CD14-positive monocyte (primary cell): ENCODE measurements around the gene OVOL2. TPM values are rescaled to one million over a fixed set of nuclear protein-coding genes. Genes with fewer than 3 reads are reported as not detected.

Experiments
- DNase-seq, 3 donors: peaks; one replicate each; pipeline ENCODE4 v3.0.0-alpha.2; 2011 to 2022
- H2AFZ ChIP-seq: 2 replicates; pipeline ENCODE4 v1.6.0; 2012; ENCODE audit warnings: mild to moderate bottlenecking, low read depth, low read length, inconsistent platforms; ENCODE audit not compliant: insufficient read depth, poor library complexity, severe bottlenecking
- H3K27ac ChIP-seq, 2 donors: 1 replicate in 1 of 2; 2 replicates in 1 of 2; pipeline ENCODE4 v1.5.1; 2012 to 2013; ENCODE audit warnings: low read length in 2 of 2, control low read depth in 1 of 2, inconsistent platforms in 1 of 2, low read depth in 1 of 2, mild to moderate bottlenecking in 1 of 2
- H3K27me3 ChIP-seq, 2 donors: one replicate each; pipeline versions ENCODE4 v1.6.0 to v1.6.1; 2011 to 2013; ENCODE audit warnings: low read length in 2 of 2; ENCODE audit not compliant: control insufficient read depth in 2 of 2, insufficient read depth in 2 of 2
- H3K36me3 ChIP-seq, 2 donors: replicated peaks in 1 of 2; 1 replicate in 1 of 2; 2 replicates in 1 of 2; pipeline versions ENCODE4 v1.5.1 to v1.6.1; 2012 to 2013; ENCODE audit warnings: low read length in 2 of 2, control low read depth in 1 of 2, inconsistent platforms in 1 of 2, mild to moderate bottlenecking in 1 of 2; ENCODE audit not compliant: insufficient read depth in 2 of 2, control insufficient read depth in 1 of 2
- H3K4me1 ChIP-seq, 2 donors: 1 replicate in 1 of 2; 2 replicates in 1 of 2; pipeline versions ENCODE4 v1.5.1 to v1.6.1; 2012 to 2013; ENCODE audit warnings: low read length in 2 of 2, control low read depth in 1 of 2, inconsistent platforms in 1 of 2, mild to moderate bottlenecking in 1 of 2, moderate library complexity in 1 of 2; ENCODE audit not compliant: insufficient read depth in 2 of 2, control insufficient read depth in 1 of 2
- H3K4me2 ChIP-seq: replicated peaks from 2 replicates; pipeline ENCODE3; 2012; ENCODE audit warnings: low read length, moderate library complexity, mild to moderate bottlenecking; ENCODE audit not compliant: poor library complexity, severe bottlenecking; ENCODE audit errors: extremely low read depth
- H3K4me3 ChIP-seq, 3 experiments: fragments of 200-600 bp in 1 of 3; sonication (generic) in 1 of 3; replicated peaks in 1 of 3; 1 replicate in 2 of 3; 2 replicates in 1 of 3; pipeline ENCODE4 v1.5.1; 2011 to 2013; ENCODE audit warnings: low read length in 3 of 3, mild to moderate bottlenecking in 3 of 3, control low read depth in 2 of 3, low read depth in 2 of 3, inconsistent platforms in 1 of 3, moderate library complexity in 1 of 3
- H3K79me2 ChIP-seq: 2 replicates; pipeline ENCODE4 v1.6.0; 2012; ENCODE audit warnings: mild to moderate bottlenecking, control low read depth, inconsistent platforms, low read length, moderate library complexity; ENCODE audit not compliant: insufficient read depth
- H3K9ac ChIP-seq: 2 replicates; pipeline ENCODE4 v1.6.0; 2017; ENCODE audit warnings: low read length, mild to moderate bottlenecking; ENCODE audit not compliant: insufficient read depth, poor library complexity, severe bottlenecking
- H3K9me3 ChIP-seq, 2 donors: replicated peaks in 1 of 2; 1 replicate in 1 of 2; 2 replicates in 1 of 2; pipeline versions ENCODE4 v1.5.1 to v1.6.1; 2012 to 2013; ENCODE audit warnings: low read length in 2 of 2, control low read depth in 1 of 2; ENCODE audit not compliant: control insufficient read depth in 1 of 2, insufficient read depth in 1 of 2
- H4K20me1 ChIP-seq: 2 replicates; pipeline ENCODE4 v1.6.0; 2012; ENCODE audit warnings: mild to moderate bottlenecking, low read length, control low read depth, moderate library complexity; ENCODE audit not compliant: insufficient read depth
- H3K27ac Mint-ChIP-seq, 7 donors: one replicate each; pipeline ENCODE4 v1.8.0; 2020; ENCODE audit warnings: mild to moderate bottlenecking in 7 of 7, mixed read lengths in 7 of 7, moderate library complexity in 6 of 7, inconsistent platforms in 2 of 7
- H3K27me3 Mint-ChIP-seq, 3 donors: one replicate each; pipeline ENCODE4 v1.8.0; 2021 to 2022; ENCODE audit warnings: low read depth in 3 of 3, mild to moderate bottlenecking in 3 of 3, mixed read lengths in 3 of 3, moderate library complexity in 3 of 3, inconsistent platforms in 1 of 3
- H3K36me3 Mint-ChIP-seq, 2 donors: one replicate each; pipeline ENCODE4 v1.8.0; 2020; ENCODE audit warnings: mixed read lengths in 2 of 2, inconsistent platforms in 1 of 2, mild to moderate bottlenecking in 1 of 2
- H3K4me1 Mint-ChIP-seq: one replicate; pipeline ENCODE4 v1.8.0; 2020; ENCODE audit warnings: mild to moderate bottlenecking, mixed read lengths
- H3K4me3 Mint-ChIP-seq, 2 donors: one replicate each; pipeline ENCODE4 v1.8.0; 2020; ENCODE audit warnings: mild to moderate bottlenecking in 2 of 2, mixed read lengths in 2 of 2, moderate library complexity in 1 of 2
- H3K9me3 Mint-ChIP-seq, 7 donors: one replicate each; pipeline ENCODE4 v1.8.0; 2020 to 2022; ENCODE audit warnings: mixed read lengths in 7 of 7, mild to moderate bottlenecking in 6 of 7, moderate library complexity in 6 of 7, inconsistent platforms in 2 of 7
- CTCF ChIP-seq: fragments of 200-600 bp; IDR thresholded peaks from one replicate; pipeline ENCODE4 v1.8.0; 2022; ENCODE audit warnings: antibody characterized with exemption, mild to moderate bottlenecking
- WGBS: methylation state at CpG from one replicate; pipeline ENCODE4 v1.1.5; 2013; ENCODE audit warnings: missing lambda C conversion rate; ENCODE audit not compliant: insufficient coverage; 5-methylcytosine and 5-hydroxymethylcytosine counted together
- intact Hi-C, 2 donors: fragments of 100-400 bp; cut with micrococcal nuclease; formaldehyde crosslinking; loops; one replicate each; pipeline versions ENCODE4 v1.15.0 to v1.15.1; 2023
- polyA plus RNA-seq, 3 donors: library from polyadenylated mRNA; depleted of rRNA in 1 of 3; unstranded in 2 of 3; stranded (reverse) in 1 of 3; fragments of 300-500 nt in 2 of 3; fragments of >200 nt in 1 of 3; fragmentation: Illumina TruSeq in 2 of 3; gene quantifications; 1 replicate in 2 of 3; 2 replicates in 1 of 3; pipeline ENCODE4 v1.2.3, GENCODE V29; 2012 to 2021

OVOL2 gene
- polyA plus RNA-seq, 3 donors: not detected

- H3K4me3 Mint-ChIP-seq: no peak overlapping the region
These were observed 44.8 kb downstream of the OVOL2 start for GRCh38 chr20:18012901-18013300.

GRCh38 chr20:18011951-18012645 is 45.6 kb downstream of the OVOL2 start:
- Histone ChIP-seq H3K79me2 (no peaks in the 10 kb centered on the region), H3K36me3 (no peaks in the 10 kb centered on the region), H3K4me1 (no peaks in the 10 kb centered on the region), H3K4me3 (no peak overlapping the region), H3K4me2 (no peak overlapping the region), H2AFZ (no peak overlapping the region), H3K27ac (no peak overlapping the region), H3K9ac (no peak overlapping the region), H3K9me3 (no peaks in the 10 kb centered on the region), H4K20me1 (no peaks in the 10 kb centered on the region), H3K27me3 (no peaks in the 10 kb centered on the region)
- no peak for DNase-seq
- H3K27ac Mint-ChIP-seq: peak overlapping the region in 1 of 7 donors; percentile 18
- H3K4me1 Mint-ChIP-seq: peaks cover 5% of the 10 kb centered on the region
- no peak for TF ChIP-seq CTCF
- intact Hi-C loops: no loop called here
- peaks cover 0 to 1% (median 0%) of the 10 kb centered on the region in 7 donors for H3K9me3 Mint-ChIP-seq
- H3K36me3 Mint-ChIP-seq: no peaks in the 10 kb centered on the region
- no peaks in the 10 kb centered on the region for H3K27me3 Mint-ChIP-seq
- WGBS: 77% methylated on average over 4 of the region's 21 CpGs
- H3K4me3 Mint-ChIP-seq: no peak overlapping the region

More at GRCh38 chr20:18012901-18013300, 44.8 kb downstream of the OVOL2 start:
- H3K36me3 Mint-ChIP-seq: no peaks in the 10 kb centered on the region
- H3K9me3 ChIP-seq: no peaks in the 10 kb centered on the region
- no CpG with 5 or more reads among the region's 2 CpGs for WGBS
- H3K9me3 Mint-ChIP-seq: peaks cover 0 to 1% (median 0%) of the 10 kb centered on the region in 7 donors
- H3K27me3 ChIP-seq: no peaks in the 10 kb centered on the region
- no peak for TF ChIP-seq CTCF
- no peak overlapping the region for H3K27ac ChIP-seq
- no peak overlapping the region for H2AFZ ChIP-seq
- H4K20me1 ChIP-seq: no peaks in the 10 kb centered on the region
- H3K4me1 Mint-ChIP-seq: peaks cover 2% of the 10 kb centered on the region
- H3K27me3 Mint-ChIP-seq: no peaks in the 10 kb centered on the region
- H3K79me2 ChIP-seq: no peaks in the 10 kb centered on the region
- H3K4me3 ChIP-seq: no peak overlapping the region
- no peaks in the 10 kb centered on the region for H3K36me3 ChIP-seq
- intact Hi-C loops: no loop called here
- no peak overlapping the region for H3K4me2 ChIP-seq
- no peak overlapping the region for H3K9ac ChIP-seq
- no peak overlapping the region for H3K27ac Mint-ChIP-seq
- no peak for DNase-seq
- no peaks in the 10 kb centered on the region for H3K4me1 ChIP-seq
